Activated naive CD4-positive, alpha-beta T cell treated with anti-CD3 and anti-CD28 coated beads, Interleukin-2, amount 50 U/mL, for 72 hours (primary cell): Measurements from ENCODE around the gene PDXK. TPM values are rescaled to one million over a fixed set of nuclear protein-coding genes. Genes with fewer than 3 reads are reported as not detected.
A peak's percentile ranks its signal among the peaks of the same experiment; 100 is the strongest.
"Not testable (repeated sequence)": the region's sequence is repeated elsewhere in the genome, so short reads cannot be mapped to it uniquely, and the experiment has no call there.

ENCODE experiments used
- ATAC-seq, 2 donors: fragments of 150-1000 bp; cut with Tn5 transposase; 2 replicates each; pipeline ENCODE4 v1.10.0; 2021; ENCODE audit warnings: mild to moderate bottlenecking in 2 of 2, moderate library complexity in 2 of 2
- DNase-seq, 2 donors: peaks; one replicate each; pipeline ENCODE4 v3.0.0; 2021 to 2022; ENCODE audit warnings: low spot score in 2 of 2
- H3K27ac Mint-ChIP-seq, 2 donors: one replicate each; pipeline ENCODE4 v1.8.0; 2022; ENCODE audit warnings: mild to moderate bottlenecking in 2 of 2, mixed read lengths in 2 of 2
- H3K36me3 Mint-ChIP-seq, 2 donors: one replicate each; pipeline ENCODE4 v1.8.0; 2022; ENCODE audit warnings: mixed read lengths in 2 of 2
- H3K9me3 Mint-ChIP-seq, 2 donors: one replicate each; pipeline ENCODE4 v1.8.0; 2022; ENCODE audit warnings: mixed read lengths in 2 of 2
- total RNA-seq, 2 donors: library from RNA; stranded (reverse); gene quantifications; one replicate each; pipeline ENCODE4 v1.2.3, GENCODE V29; 2022

The PDXK gene
- total RNA-seq, 2 donors from 2014 or later = 70.3 to 121 TPM

- Mint-ChIP-seq H3K9me3 (no peaks in the 10 kb centered on the region), H3K36me3 (peaks cover 23 to 27% of the 10 kb centered on the region in 2 donors), H3K27ac (no peak overlapping the region)
- DNase-seq (no peak), ATAC-seq (no peak)
Observed at GRCh38 chr21:43692949-43693348, 26.0 kb upstream of the PDXK start.

- ATAC-seq (no peak), DNase-seq (no peak)
- Mint-ChIP-seq H3K9me3 (no peaks in the 10 kb centered on the region), H3K36me3 (peaks cover 23 to 25% of the 10 kb centered on the region in 2 donors), H3K27ac (peak overlapping the region in 1 of 2 donors; percentile 92)
Observed at GRCh38 chr21:43693981-43694380, 24.9 kb upstream of the PDXK start.

DNA sequence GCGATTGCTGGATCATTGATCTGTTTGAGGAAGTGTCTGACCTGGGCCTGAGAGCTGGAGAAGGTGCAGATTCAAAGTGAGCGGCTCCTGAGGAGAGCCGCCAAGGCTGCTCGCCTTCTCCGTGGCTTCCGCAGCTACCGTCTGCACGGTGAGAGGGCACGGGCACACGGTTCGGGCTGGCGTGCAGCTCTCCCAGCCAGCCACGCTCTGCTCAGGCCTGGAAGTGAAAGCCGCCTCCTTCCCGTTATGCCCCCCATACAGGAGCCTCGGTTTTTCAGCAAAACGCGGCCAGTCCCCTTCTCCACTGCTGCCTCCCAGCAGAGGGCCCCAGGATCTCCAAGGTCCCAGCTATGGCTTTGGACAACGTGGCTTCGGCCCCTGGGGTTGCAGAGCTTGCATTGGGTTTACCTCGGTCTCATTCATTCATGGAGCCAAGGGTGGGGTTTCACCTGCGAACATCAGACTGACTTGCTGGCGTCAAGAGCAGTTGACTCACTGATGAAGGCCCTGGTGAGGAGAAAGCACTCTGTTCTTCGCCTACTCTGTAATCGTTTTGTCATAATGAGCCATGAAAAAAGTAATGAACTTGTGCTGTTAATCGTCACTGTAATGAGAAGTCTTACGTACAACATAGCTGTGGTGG, 24.4 kb upstream of the PDXK start:
- ATAC-seq (no peak), DNase-seq (no peak)
- Mint-ChIP-seq H3K27ac (no peak overlapping the region), H3K36me3 (peaks cover 23 to 25% of the 10 kb centered on the region in 2 donors), H3K9me3 (no peaks in the 10 kb centered on the region)

- Mint-ChIP-seq H3K27ac (peak overlapping the region in 1 of 2 donors; percentile 24), H3K9me3 (no peaks in the 10 kb centered on the region), H3K36me3 (peaks cover 17 to 23% of the 10 kb centered on the region in 2 donors)
- DNase-seq (no peak), ATAC-seq (no peak)
Observed at GRCh38 chr21:43696214-43696613, 22.7 kb upstream of the PDXK start.

- ATAC-seq (peak; percentile 61 to 82), DNase-seq (no peak)
- Mint-ChIP-seq H3K9me3 (no peaks in the 10 kb centered on the region), H3K27ac (peak overlapping the region in 1 of 2 donors; percentile 37), H3K36me3 (peaks cover 17 to 23% of the 10 kb centered on the region in 2 donors)
Observed at GRCh38 chr21:43697758-43698643, 20.9 kb upstream of the PDXK start.

DNA sequence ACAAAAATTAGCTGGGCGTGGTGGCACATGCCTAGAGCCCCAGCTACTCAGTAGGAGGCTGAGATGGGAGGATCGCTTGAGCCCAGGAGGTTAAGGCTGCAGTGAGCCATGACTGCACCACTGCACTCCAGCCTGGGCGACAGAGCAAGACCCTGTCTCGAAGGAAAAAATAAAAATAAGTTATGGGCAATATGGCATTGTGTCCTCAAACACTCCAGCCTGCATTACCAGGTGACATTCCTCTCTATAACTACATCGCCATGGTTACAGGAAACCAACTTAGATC, 19.5 kb upstream of the PDXK start:
- ATAC-seq, H3K9me3 Mint-ChIP-seq, DNase-seq, H3K27ac Mint-ChIP-seq: not testable (repeated sequence)
- peaks cover 17 to 23% of the 10 kb centered on the region in 2 donors for H3K36me3 Mint-ChIP-seq

DNA sequence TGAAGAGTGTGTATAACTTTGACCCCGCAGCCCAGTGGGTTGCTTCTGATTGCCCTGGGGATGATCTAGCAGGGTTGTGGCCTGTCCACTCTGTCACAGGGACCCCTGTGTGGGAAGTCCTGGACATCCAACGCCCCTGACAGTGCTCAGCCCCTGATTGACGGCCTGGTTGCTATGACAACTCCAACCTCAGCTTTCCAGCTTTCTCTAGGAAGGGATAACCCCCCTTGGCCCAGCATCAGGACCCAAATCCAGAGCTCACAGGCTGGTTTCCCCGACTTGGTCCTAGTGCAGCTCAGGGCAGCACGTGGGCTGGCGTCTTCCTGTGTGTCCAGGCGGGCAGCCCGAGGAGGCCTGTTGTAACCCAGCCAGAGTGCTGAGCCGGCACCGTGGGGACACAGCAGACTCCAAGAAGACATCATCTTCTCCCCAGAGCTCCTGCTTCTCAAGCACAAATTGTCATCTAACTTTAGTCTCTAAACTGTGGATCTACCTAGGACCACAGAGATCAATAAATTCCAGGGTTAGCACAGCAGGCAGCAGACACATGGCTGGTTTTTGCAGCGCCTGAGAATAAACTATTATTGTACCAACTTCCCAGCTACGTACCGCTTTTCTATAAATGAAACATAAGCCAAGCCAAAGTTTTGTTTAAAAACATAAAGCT, 18.9 kb upstream of the PDXK start:
- DNase-seq (no peak), ATAC-seq (no peak)
- Mint-ChIP-seq H3K27ac (no peak overlapping the region), H3K9me3 (no peaks in the 10 kb centered on the region), H3K36me3 (peaks cover 16 to 19% of the 10 kb centered on the region in 2 donors)

DNA sequence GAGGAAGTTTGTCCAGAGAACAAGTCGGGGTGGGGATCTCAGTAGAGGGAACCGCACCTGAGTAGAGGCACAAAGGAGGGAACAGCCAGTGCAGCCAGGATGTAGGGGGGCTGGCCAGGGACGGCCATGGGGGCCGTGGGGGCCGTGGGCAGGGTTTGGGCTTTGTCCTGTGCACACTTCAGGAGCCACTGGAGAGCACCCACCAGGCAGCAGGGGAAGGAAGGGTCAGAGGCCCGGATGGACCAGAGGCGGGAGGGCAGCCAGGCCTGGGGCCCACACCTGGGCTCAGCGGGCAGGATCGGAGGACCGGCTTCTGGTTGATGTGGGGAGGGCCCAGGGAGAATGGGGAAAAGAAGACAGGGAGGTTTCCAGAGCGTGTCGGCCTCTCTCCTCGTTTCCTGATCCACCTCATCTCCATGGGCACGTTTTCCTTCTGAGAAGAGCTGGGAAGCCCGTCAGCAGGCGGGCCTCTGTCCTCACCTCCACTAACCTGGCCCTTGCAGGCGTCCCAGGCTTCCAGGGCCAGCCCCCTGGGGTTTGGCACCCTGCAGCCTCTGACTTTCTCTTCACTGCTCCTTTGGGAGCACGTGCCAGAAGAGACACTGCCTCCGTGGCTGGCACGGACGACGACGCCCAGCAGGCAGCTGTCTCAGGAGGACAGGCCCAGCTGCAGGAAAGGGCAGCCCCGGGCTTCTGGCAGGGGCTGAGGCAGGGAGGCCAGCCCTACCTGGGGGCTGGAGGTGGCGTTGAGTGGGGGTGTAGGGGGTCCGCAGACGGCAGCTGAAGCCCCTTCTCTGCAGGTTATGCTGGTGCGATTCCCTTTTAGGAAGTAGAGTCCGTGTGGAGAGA, 16.8 kb upstream of the PDXK start:
- Mint-ChIP-seq H3K36me3 (peaks cover 0 to 4% of the 10 kb centered on the region in 2 donors), H3K9me3 (no peaks in the 10 kb centered on the region), H3K27ac (no peak overlapping the region)
- DNase-seq (no peak), ATAC-seq (no peak)

- H3K36me3 Mint-ChIP-seq = peaks cover 0 to 2% of the 10 kb centered on the region in 2 donors
- DNase-seq = no peak
- H3K9me3 Mint-ChIP-seq = no peaks in the 10 kb centered on the region
- no peak for ATAC-seq
- no peak overlapping the region for H3K27ac Mint-ChIP-seq
Observed at GRCh38 chr21:43702785-43703034, 16.2 kb upstream of the PDXK start.

DNA sequence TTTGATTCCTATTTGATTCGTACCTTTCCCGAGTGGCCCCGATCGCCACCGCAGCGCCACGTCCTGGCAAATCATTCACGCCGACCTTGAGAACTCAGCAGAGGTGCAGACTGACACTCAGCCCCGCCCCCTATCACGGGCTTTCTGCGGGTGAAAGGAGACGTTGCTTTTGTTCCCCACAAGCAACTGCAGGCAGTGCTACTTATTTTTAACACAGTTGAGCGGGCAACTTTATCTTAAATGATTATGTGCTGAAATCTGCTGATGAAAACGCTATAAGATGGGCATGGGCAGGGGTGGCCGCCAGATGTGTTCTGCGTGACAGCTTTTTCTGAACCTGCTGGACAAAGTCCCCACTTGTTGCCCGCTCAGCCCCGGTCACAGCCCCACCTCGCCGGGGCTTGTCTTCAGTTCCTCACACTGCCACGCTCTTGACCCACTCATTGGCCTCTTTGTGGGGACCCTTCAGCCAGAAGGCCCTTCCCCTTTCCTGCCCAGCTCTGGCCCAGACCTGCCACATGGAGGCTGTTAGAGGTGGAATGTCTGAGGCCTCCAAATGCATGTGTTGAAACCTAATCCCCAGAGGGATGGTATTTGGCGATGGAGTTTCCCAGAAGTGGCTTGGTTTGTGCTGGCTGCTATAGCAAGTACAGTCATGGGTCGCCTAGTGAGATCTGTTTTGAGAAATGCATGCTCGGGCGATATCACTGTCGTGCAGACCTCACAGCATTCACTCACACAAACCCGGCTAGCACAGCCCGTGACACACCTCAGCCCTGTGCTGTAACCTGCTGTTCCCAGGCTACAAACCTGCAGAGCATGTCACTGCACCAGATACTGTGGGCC, 15.7 kb upstream of the PDXK start:
- no peak for DNase-seq
- Mint-ChIP-seq H3K27ac (no peak overlapping the region), H3K36me3 (no peaks in the 10 kb centered on the region), H3K9me3 (no peaks in the 10 kb centered on the region)
- peak in 1 of 2 donors; percentile 37 for ATAC-seq

- no peak for DNase-seq
- no peak for ATAC-seq
- no peak overlapping the region for H3K27ac Mint-ChIP-seq
- H3K9me3 Mint-ChIP-seq = no peaks in the 10 kb centered on the region
- H3K36me3 Mint-ChIP-seq = no peaks in the 10 kb centered on the region
Observed at GRCh38 chr21:43707462-43707861, 11.5 kb upstream of the PDXK start.

GRCh38 chr21:43708745-43709381, 10.1 kb upstream of the PDXK start:
- Mint-ChIP-seq H3K36me3 (no peaks in the 10 kb centered on the region), H3K27ac (no peak overlapping the region), H3K9me3 (no peaks in the 10 kb centered on the region)
- DNase-seq (no peak), ATAC-seq (no peak)

GRCh38 chr21:43712268-43712942, 6.5 kb upstream of the PDXK start:
- Mint-ChIP-seq H3K36me3 (no peaks in the 10 kb centered on the region), H3K9me3 (no peaks in the 10 kb centered on the region), H3K27ac (no peak overlapping the region)
- no peak for DNase-seq
- ATAC-seq = no peak

DNA sequence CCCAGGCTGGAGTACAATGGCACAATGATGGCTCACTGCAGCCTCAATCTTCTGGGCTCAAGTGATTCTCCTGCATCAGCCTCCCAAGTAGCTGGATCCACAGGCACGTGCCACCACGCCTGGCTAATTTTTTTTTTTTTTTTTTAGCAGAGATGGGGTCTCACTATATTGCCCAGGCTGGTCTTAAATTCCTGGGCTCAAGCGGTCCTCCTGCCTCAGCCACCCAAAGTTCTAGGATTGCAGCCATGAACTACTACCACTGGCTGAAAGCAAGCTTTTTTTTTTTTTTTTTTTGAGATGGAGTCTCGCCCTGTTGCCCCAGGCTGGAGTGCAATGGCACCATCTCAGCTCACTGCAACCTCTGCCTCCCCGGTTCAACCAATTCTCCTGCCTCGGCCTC, 5.8 kb upstream of the PDXK start:
- H3K9me3 Mint-ChIP-seq, DNase-seq, H3K27ac Mint-ChIP-seq, ATAC-seq, H3K36me3 Mint-ChIP-seq: not testable (repeated sequence)
